Keratinocyte (primary cell): ENCODE measurements around the gene CHD9NB. TPM values are rescaled to one million over a fixed set of nuclear protein-coding genes. Genes with fewer than 3 reads are reported as not detected.

ENCODE experiments used
- DNase-seq: peaks from one replicate; pipeline ENCODE4 v3.0.0-alpha.2; 2011; ENCODE audit warnings: low read depth, missing footprints, low spot score
- FAIRE-seq: peaks from 2 replicates; lab custom pipeline; 2011; peaks lifted over from hg19 to GRCh38; lab: Jason Lieb, UNC
- H2AFZ ChIP-seq: 2 replicates; pipeline ENCODE4 v1.6.0; 2012; ENCODE audit warnings: low read length, control low read depth, inconsistent platforms; ENCODE audit not compliant: control insufficient read depth
- H3K27ac ChIP-seq: 2 replicates; pipeline ENCODE4 v1.5.1; 2011; ENCODE audit warnings: low read length; ENCODE audit not compliant: control insufficient read depth, insufficient read depth
- H3K27me3 ChIP-seq: 3 replicates; pipeline ENCODE4 v1.6.0; 2011; ENCODE audit warnings: low read length; ENCODE audit not compliant: control insufficient read depth, insufficient read depth; ENCODE audit errors: extremely low read depth
- H3K36me3 ChIP-seq, 2 experiments: 2 replicates in 1 of 2; 3 replicates in 1 of 2; pipeline ENCODE4 v1.5.1; 2011; ENCODE audit warnings: low read length in 2 of 2, mild to moderate bottlenecking in 1 of 2; ENCODE audit not compliant: control insufficient read depth in 2 of 2, insufficient read depth in 2 of 2; ENCODE audit errors: extremely low read depth in 1 of 2
- H3K4me1 ChIP-seq: 3 replicates; pipeline ENCODE4 v1.5.1; 2011; ENCODE audit warnings: low read length; ENCODE audit not compliant: control insufficient read depth, insufficient read depth; ENCODE audit errors: extremely low read depth
- H3K4me2 ChIP-seq: 3 replicates; pipeline ENCODE4 v1.6.0; 2011; ENCODE audit warnings: low read depth, low read length; ENCODE audit not compliant: control insufficient read depth, insufficient read depth; ENCODE audit errors: extremely low read depth
- H3K4me3 ChIP-seq, 3 experiments: fragments of 200-600 bp in 1 of 3; sonication (generic) in 1 of 3; 2 replicates in 2 of 3; 3 replicates in 1 of 3; pipeline ENCODE4 v1.5.1; 2011 to 2016; ENCODE audit warnings: low read length in 3 of 3, mild to moderate bottlenecking in 3 of 3, control low read depth in 2 of 3, inconsistent platforms in 1 of 3, low read depth in 1 of 3, mixed read lengths in 1 of 3, mixed run types in 1 of 3, moderate library complexity in 1 of 3; ENCODE audit not compliant: control insufficient read depth in 2 of 3, insufficient read depth in 2 of 3; ENCODE audit errors: extremely low read depth in 1 of 3
- H3K79me2 ChIP-seq: 2 replicates; pipeline ENCODE4 v1.6.0; 2012; ENCODE audit warnings: low read length; ENCODE audit not compliant: control insufficient read depth, insufficient read depth
- H3K9ac ChIP-seq: 3 replicates; pipeline ENCODE4 v1.6.0; 2011; ENCODE audit warnings: low read length; ENCODE audit not compliant: control insufficient read depth, insufficient read depth; ENCODE audit errors: extremely low read depth
- H3K9me1 ChIP-seq: 3 replicates; pipeline ENCODE4 v1.6.0; 2011; ENCODE audit warnings: low read length; ENCODE audit not compliant: control insufficient read depth, insufficient read depth; ENCODE audit errors: extremely low read depth
- H3K9me3 ChIP-seq: 2 replicates; pipeline ENCODE4 v1.5.1; 2012; ENCODE audit warnings: low read depth, low read length; ENCODE audit not compliant: control insufficient read depth
- H4K20me1 ChIP-seq: 3 replicates; pipeline ENCODE4 v1.6.0; 2011; ENCODE audit warnings: low read length; ENCODE audit not compliant: control insufficient read depth, insufficient read depth; ENCODE audit errors: extremely low read depth
- EZH2 ChIP-seq: IDR thresholded peaks from one replicate; pipeline ENCODE4 v1.6.1; 2012; ENCODE audit warnings: inconsistent platforms, mild to moderate bottlenecking, low read length, moderate library complexity
- dilution Hi-C: fragments of 300-500 bp; cut with MboI; formaldehyde crosslinking; loops from one replicate; pipeline ENCODE4 v1.7.0; 2020; ENCODE audit warnings: low sequenced_read_pairs; ENCODE audit not compliant: extremely low pct_ligation_motif_present
- polyA plus RNA-seq, 5 experiments: library from polyadenylated mRNA; depleted of rRNA in 3 of 5; stranded (reverse) in 3 of 5; stranded (forward) in 1 of 5; unstranded in 1 of 5; fragments of >200 nt; gene quantifications; 1 replicate in 1 of 5; 2 replicates in 3 of 5; 3 replicates in 1 of 5; pipeline versions ENCODE4 v1.2.1 to v1.2.3, GENCODE V29; 2011 to 2012; ENCODE audit warnings: missing spikeins in 2 of 5, low read depth in 1 of 5, low replicate concordance in 1 of 5
- TF ChIP-seq, protein P1 (sequence below), 3 experiments: IDR thresholded peaks in 1 of 3; conservative IDR thresholded peaks in 1 of 3; optimal IDR thresholded peaks in 1 of 3; 2 replicates in 2 of 3; 3 replicates in 1 of 3; pipeline versions ENCODE3 to v1.5.1; 2011; ENCODE audit warnings: low read length in 3 of 3, mild to moderate bottlenecking in 3 of 3, moderate library complexity in 2 of 3, control low read depth in 1 of 3, inconsistent platforms in 1 of 3; ENCODE audit not compliant: insufficient read depth in 2 of 3; ENCODE audit errors: extremely low read depth in 1 of 3

Gene CHD9NB
- polyA plus RNA-seq, 1 donor (not counting 4 experiments of a cell fraction or from before 2014, with no cell fraction given): 0.64 TPM

DNA sequence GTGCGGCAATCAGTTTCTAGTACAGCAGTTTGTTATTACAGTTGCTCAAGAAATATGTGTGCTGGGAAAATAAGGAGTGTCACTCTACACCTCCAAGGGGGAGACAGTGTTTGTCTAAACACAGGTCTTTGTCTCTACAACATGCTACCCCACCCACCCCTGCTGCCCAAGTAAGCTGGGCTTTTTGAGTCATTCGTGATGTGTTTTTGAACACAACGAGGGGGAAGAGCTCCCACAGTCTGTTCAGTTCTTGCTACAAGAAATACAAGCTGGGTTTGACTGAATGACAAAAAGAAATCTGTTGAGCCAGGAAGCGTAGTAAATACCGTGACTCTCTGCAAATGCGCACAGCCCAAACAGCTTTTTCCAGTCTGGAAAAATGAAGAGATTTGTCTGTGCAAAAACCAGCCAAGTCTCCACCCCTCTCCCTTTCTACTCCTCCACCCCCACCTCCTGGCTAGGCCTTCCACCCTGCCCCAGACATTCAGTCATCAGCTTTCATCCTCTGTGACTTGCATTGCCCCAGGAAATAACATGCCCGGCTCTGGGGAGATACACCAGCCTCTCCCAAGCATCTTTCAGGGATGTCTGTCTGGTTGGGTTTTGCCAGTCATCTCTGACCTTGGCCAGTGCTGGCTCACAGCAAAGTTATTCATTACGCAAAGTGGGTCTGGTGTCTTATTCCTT lies 27.8 kb upstream of the CHD9NB start:
- peak; percentile 60 for DNase-seq
- Histone ChIP-seq H3K27ac (peak overlapping the region; percentile 82), H3K79me2 (peaks cover 16% of the 10 kb centered on the region), H3K36me3 (no peaks in the 10 kb centered on the region), H4K20me1 (no peaks in the 10 kb centered on the region), H3K4me2 (peak overlapping the region; percentile 80), H3K4me1 (peaks cover 60% of the 10 kb centered on the region), H3K4me3 (peak overlapping the region in 2 of 3 experiments; percentile 12 to 32), H3K9me1 (no peaks in the 10 kb centered on the region), H3K9ac (peak overlapping the region; percentile 65), H2AFZ (peak overlapping the region; percentile 34), H3K9me3 (no peaks in the 10 kb centered on the region), H3K27me3 (no peaks in the 10 kb centered on the region)
- no peak for TF ChIP-seq EZH2
- TF ChIP-seq, protein P1, sequence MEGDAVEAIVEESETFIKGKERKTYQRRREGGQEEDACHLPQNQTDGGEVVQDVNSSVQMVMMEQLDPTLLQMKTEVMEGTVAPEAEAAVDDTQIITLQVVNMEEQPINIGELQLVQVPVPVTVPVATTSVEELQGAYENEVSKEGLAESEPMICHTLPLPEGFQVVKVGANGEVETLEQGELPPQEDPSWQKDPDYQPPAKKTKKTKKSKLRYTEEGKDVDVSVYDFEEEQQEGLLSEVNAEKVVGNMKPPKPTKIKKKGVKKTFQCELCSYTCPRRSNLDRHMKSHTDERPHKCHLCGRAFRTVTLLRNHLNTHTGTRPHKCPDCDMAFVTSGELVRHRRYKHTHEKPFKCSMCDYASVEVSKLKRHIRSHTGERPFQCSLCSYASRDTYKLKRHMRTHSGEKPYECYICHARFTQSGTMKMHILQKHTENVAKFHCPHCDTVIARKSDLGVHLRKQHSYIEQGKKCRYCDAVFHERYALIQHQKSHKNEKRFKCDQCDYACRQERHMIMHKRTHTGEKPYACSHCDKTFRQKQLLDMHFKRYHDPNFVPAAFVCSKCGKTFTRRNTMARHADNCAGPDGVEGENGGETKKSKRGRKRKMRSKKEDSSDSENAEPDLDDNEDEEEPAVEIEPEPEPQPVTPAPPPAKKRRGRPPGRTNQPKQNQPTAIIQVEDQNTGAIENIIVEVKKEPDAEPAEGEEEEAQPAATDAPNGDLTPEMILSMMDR (optimal IDR thresholded peaks at IDR 0.05 in 1 of 3, IDR thresholded peaks at IDR 0.05 in 1 of 3, conservative IDR thresholded peaks at IDR 0.05 in 1 of 3; ENCODE audit: extremely low read depth in 1 of 3, insufficient read depth in 2 of 3, low read length in 3 of 3): no peak
- FAIRE-seq: peak; percentile 83
- dilution Hi-C loops: no loop called here

GRCh38 chr16:53078765-53079485 lies 26.2 kb upstream of the CHD9NB start:
- no peak overlapping the region for H3K27ac ChIP-seq

More at GRCh38 chr16:53078765-53079485, 26.2 kb upstream of the CHD9NB start:
- H4K20me1 ChIP-seq: no peaks in the 10 kb centered on the region
- H3K9me1 ChIP-seq: no peaks in the 10 kb centered on the region
- no peaks in the 10 kb centered on the region for H3K27me3 ChIP-seq
- H3K4me3 ChIP-seq: no peak overlapping the region
- H3K36me3 ChIP-seq: no peaks in the 10 kb centered on the region
- H3K79me2 ChIP-seq: peaks cover 24% of the 10 kb centered on the region
- peaks cover 2% of the 10 kb centered on the region for H3K9me3 ChIP-seq
- H2AFZ ChIP-seq: no peak overlapping the region
- H3K4me2 ChIP-seq: no peak overlapping the region
- no peak overlapping the region for H3K9ac ChIP-seq
- FAIRE-seq: no peak
- peaks cover 47% of the 10 kb centered on the region for H3K4me1 ChIP-seq
- TF ChIP-seq, protein P1 (optimal IDR thresholded peaks at IDR 0.05 in 1 of 3, IDR thresholded peaks at IDR 0.05 in 1 of 3, conservative IDR thresholded peaks at IDR 0.05 in 1 of 3; ENCODE audit: extremely low read depth in 1 of 3, insufficient read depth in 2 of 3, low read length in 3 of 3): no peak
- TF ChIP-seq EZH2: no peak
- no peak for DNase-seq
- dilution Hi-C loops: no loop called here
